NT2/D1 (cell line): ENCODE data around the gene KATNB1.
"Not testable (repeated sequence)": the region's sequence is repeated elsewhere in the genome, so short reads cannot be mapped to it uniquely, and the experiment has no call there.

Experiments
- DNase-seq: peaks from one replicate; pipeline ENCODE4 v3.0.0-alpha.2; 2011; ENCODE audit warnings: low read depth, low spot score
- H3K27me3 ChIP-seq: 2 replicates; pipeline ENCODE4 v1.6.0; 2011; ENCODE audit warnings: mild to moderate bottlenecking; ENCODE audit not compliant: insufficient read length, insufficient read depth
- H3K36me3 ChIP-seq: 2 replicates; pipeline ENCODE4 v1.6.1; 2011; ENCODE audit warnings: mild to moderate bottlenecking, low read length, mixed read lengths; ENCODE audit not compliant: insufficient read depth, insufficient read length
- H3K4me1 ChIP-seq: 2 replicates; pipeline ENCODE4 v1.5.1; 2011; ENCODE audit not compliant: insufficient read depth, insufficient read length
- H3K4me3 ChIP-seq: 2 replicates; pipeline ENCODE4 v1.5.1; 2011; ENCODE audit warnings: low read depth; ENCODE audit not compliant: insufficient read length
- H3K9ac ChIP-seq: 2 replicates; pipeline ENCODE4 v1.6.0; 2011; ENCODE audit warnings: low read depth; ENCODE audit not compliant: insufficient read length
- H3K9me3 ChIP-seq: 2 replicates; pipeline ENCODE4 v1.5.1; 2011; ENCODE audit warnings: mild to moderate bottlenecking, low read length; ENCODE audit not compliant: insufficient read depth
- SUZ12 ChIP-seq: IDR thresholded peaks from 2 replicates; pipeline ENCODE4 v1.6.1; 2011; ENCODE audit not compliant: insufficient read length, insufficient read depth; ENCODE audit errors: extremely low read depth
- YY1 ChIP-seq: IDR thresholded peaks from 2 replicates; pipeline ENCODE4 v1.6.1; 2011; ENCODE audit not compliant: insufficient read length, insufficient read depth
- ZNF274 ChIP-seq: IDR thresholded peaks from 2 replicates; pipeline ENCODE4 v1.6.1; 2011; ENCODE audit warnings: mild to moderate bottlenecking, low read depth, low read length

Gene KATNB1

GRCh38 chr16:57788252-57788841 is 52.8 kb downstream of the KATNB1 start:
- Histone ChIP-seq H3K27me3 (no peaks in the 10 kb centered on the region), H3K9ac (no peak overlapping the region), H3K4me1 (peaks cover 18% of the 10 kb centered on the region), H3K9me3 (no peaks in the 10 kb centered on the region), H3K4me3 (no peak overlapping the region), H3K36me3 (peaks cover 72% of the 10 kb centered on the region)
- no peak for DNase-seq
- TF ChIP-seq YY1 = no peak
- TF ChIP-seq SUZ12 = no peak
- TF ChIP-seq ZNF274 = no peak

DNA sequence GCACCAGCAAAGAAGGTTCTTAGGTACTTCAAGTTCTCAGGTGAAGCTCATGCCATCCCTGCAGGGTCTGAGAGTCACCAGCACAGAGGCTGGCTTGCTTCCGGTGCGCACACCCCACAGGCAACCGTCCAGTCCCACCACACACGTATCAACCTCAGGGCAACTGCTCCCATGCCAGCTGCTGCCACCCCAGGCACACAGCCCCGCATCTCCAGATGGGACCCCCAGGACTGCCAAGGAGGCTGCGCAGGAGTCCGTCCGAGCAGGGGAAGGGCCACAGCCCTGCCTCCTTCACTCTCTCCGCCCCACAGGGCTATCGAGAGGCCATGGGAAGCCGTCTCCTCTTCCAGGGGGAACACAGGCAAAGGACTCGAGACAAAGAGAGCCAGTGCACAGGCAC is 53.4 kb downstream of the KATNB1 start:
- H3K36me3 ChIP-seq = peaks cover 76% of the 10 kb centered on the region
- DNase-seq = no peak
- H3K9me3 ChIP-seq = no peaks in the 10 kb centered on the region
- peaks cover 18% of the 10 kb centered on the region for H3K4me1 ChIP-seq
- no peak overlapping the region for H3K4me3 ChIP-seq
- TF ChIP-seq SUZ12 (no peak), ZNF274 (no peak), YY1 (no peak)
- H3K9ac ChIP-seq = no peak overlapping the region
- H3K27me3 ChIP-seq = no peaks in the 10 kb centered on the region

DNA sequence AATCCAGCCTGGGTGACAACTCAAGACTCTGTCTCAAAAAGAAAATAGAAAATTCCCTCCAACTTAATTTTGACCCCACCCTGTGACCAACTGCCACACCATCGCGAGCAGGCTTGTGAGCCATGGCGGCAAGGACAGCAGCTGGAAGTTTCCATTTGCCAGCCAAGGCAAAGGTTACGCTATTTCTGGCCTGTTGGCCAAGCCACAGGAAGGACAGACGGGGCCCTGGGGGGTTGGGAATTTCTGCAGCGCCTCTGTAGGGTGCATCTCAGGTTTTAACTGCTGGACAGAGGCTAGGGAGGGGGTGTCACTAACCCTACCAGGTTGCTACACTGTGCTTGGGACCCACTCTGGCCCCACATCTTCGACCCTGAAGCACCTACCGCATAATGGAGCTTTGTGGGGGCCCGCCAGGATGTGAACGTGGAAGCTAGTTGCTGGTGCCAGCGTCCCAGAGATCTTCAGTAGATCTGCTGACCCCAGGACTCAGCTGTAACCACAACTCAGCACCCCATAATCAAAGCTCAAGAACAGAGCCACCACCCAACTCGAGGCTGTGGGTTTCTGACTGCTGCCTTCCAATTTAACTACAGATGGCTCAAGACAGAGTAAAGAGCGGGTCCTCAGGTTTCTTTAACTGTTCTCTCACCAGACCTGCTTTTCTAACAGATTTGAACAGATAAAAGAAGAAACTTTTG is 55.8 kb downstream of the KATNB1 start:
- no peak for DNase-seq
- Histone ChIP-seq H3K4me3 (no peak overlapping the region), H3K9ac (no peak overlapping the region), H3K9me3 (no peaks in the 10 kb centered on the region), H3K4me1 (peaks cover 25% of the 10 kb centered on the region), H3K36me3 (peaks cover 71% of the 10 kb centered on the region), H3K27me3 (no peaks in the 10 kb centered on the region)
- TF ChIP-seq ZNF274 (no peak), YY1 (no peak), SUZ12 (no peak)

- H3K27me3 ChIP-seq = peaks cover 1% of the 10 kb centered on the region
- no peak overlapping the region for H3K9ac ChIP-seq
- H3K4me1 ChIP-seq = peaks cover 21% of the 10 kb centered on the region
- TF ChIP-seq SUZ12 (no peak), ZNF274 (no peak), YY1 (no peak)
- no peak for DNase-seq
- H3K9me3 ChIP-seq = no peaks in the 10 kb centered on the region
- H3K36me3 ChIP-seq = peaks cover 71% of the 10 kb centered on the region
- no peak overlapping the region for H3K4me3 ChIP-seq
Observed at GRCh38 chr16:57791893-57792461, 56.4 kb downstream of the KATNB1 start.

- no peaks in the 10 kb centered on the region for H3K9me3 ChIP-seq
- no peak for DNase-seq
- peaks cover 19% of the 10 kb centered on the region for H3K27me3 ChIP-seq
- no peak overlapping the region for H3K4me3 ChIP-seq
- peaks cover 59% of the 10 kb centered on the region for H3K36me3 ChIP-seq
- TF ChIP-seq ZNF274 (no peak), SUZ12 (no peak), YY1 (no peak)
- peaks cover 31% of the 10 kb centered on the region for H3K4me1 ChIP-seq
- H3K9ac ChIP-seq = no peak overlapping the region
Observed at GRCh38 chr16:57794849-57795430, 59.4 kb downstream of the KATNB1 start.

DNA sequence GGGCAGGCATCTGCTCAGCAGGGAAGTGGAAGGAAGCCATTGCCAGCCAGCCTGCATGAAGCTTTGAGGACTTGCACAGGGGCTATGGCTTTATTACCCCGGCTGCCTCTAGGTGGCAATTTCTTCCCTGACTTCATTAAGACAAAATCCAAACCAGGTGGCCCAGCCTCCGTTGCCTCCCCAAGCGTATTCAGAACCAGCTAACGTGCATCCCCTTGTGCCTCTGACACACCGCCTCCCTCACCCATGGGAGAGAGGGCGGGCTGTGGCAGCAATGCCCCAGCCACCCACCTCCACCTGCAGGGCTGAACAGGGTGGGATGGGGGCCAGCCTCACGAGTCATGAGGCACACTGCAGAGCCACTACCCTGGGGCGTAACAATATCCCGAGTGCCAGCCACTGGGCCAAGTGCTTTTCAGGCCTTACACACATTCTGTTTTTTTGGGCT is 59.9 kb downstream of the KATNB1 start:
- Histone ChIP-seq H3K36me3 (peaks cover 57% of the 10 kb centered on the region), H3K9me3 (no peaks in the 10 kb centered on the region), H3K4me3 (no peak overlapping the region), H3K4me1 (peaks cover 34% of the 10 kb centered on the region), H3K27me3 (peaks cover 24% of the 10 kb centered on the region), H3K9ac (no peak overlapping the region)
- DNase-seq = peak; percentile 70
- no peak for TF ChIP-seq ZNF274

DNA sequence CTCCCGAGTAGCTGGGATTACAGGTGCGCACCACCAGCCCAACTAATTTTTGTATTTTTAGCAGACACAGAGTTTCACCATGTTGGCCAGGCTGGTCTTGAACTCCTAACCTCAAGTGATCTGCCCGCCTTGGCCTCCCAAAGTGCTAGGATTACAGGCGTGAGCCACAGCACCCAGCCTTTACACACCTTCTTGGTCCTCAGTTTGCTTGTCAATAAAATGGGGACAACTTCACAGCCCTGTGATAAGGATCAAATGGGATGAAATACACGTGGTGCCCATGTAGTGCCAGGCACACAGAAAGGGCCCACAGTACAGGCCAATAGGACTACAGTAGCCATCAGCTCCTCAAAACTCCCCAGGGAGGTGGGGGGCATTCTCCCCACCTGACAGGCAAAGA is 60.4 kb downstream of the KATNB1 start:
- DNase-seq, H3K4me3 ChIP-seq, H3K9ac ChIP-seq, H3K9me3 ChIP-seq: not testable (repeated sequence)
- peaks cover 28% of the 10 kb centered on the region for H3K27me3 ChIP-seq
- peaks cover 34% of the 10 kb centered on the region for H3K4me1 ChIP-seq
- peaks cover 52% of the 10 kb centered on the region for H3K36me3 ChIP-seq
